Measurements from ENCODE around the gene RAPGEF1.

DNA sequence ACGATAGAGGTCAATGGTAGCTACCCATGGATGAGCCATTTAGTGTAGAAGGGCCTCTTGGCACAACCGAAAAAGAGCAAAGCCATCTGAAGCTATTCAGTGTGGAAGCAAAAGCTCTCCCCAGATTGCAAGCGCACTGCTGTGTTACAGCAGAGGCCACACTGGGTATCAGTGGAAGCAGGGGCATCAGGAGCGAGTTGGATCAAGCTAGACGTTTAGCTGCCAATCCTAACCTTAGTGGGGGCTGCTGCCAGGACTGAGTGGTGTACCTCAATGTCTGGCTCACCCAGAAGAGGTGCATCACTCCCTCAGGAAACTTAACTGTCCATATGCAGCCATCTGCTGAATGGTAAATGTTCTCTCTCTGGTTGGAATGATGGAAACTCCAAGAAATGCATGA, 44.5 kb downstream of the RAPGEF1 start:
- TF ChIP-seq CTCF (IDR thresholded peaks at IDR 0.05; ENCODE audit: low read length), result no peak
- no peak for TF ChIP-seq EZH2phosphoT487 (IDR thresholded peaks at IDR 0.05; ENCODE audit: low read length)
- TF ChIP-seq EZH2 (optimal IDR thresholded peaks at IDR 0.05; ENCODE audit: low read depth, low read length), result no peak
